GM13976 (cell line): ENCODE results near the gene STX11.
"Not testable (repeated sequence)": the region's sequence is repeated elsewhere in the genome, so short reads cannot be mapped to it uniquely, and the experiment has no call there.

Source experiments
- DNase-seq: peaks from one replicate; pipeline ENCODE4 v3.0.0; 2012; ENCODE audit warnings: low spot score
- CTCF ChIP-seq: IDR thresholded peaks from 2 replicates; pipeline ENCODE4 v1.5.1; 2012; ENCODE audit warnings: borderline replicate concordance, mild to moderate bottlenecking; ENCODE audit not compliant: insufficient read depth; ENCODE audit errors: extremely low read depth, missing control alignments, control extremely low read depth
- in situ Hi-C: fragments of 300-500 bp; cut with MboI; formaldehyde crosslinking; loops from one replicate; pipeline ENCODE4 v1.12.0; 2022; ENCODE audit warnings: low sequenced_read_pairs, mixed read lengths, inconsistent platforms; ENCODE audit not compliant: unreplicated experiment

Gene STX11

DNA sequence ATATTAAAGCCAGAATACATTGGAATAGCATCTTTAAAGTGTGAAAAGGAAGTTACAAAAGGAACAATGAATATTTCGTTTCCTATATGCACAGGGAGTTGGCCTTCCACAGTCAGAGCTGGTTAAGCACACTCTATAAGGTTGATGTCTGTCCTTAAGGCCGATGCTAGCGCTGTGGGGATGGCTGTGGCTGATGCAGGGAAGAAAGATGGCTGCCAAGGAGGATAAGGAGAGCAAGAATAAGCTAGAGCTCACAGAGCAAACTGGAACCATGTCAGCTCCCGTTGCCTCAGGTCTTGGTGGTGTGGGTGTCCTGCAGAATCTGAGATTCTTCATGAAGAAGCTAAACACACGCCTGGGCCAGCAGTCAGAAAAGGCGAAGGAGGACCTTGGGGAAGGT lies 20.8 kb upstream of the STX11 start:
- DNase-seq: no peak
- in situ Hi-C loops: no loop called here

GRCh38 chr6:144131248-144131709 lies 19.0 kb upstream of the STX11 start:
- no peak for DNase-seq
- TF ChIP-seq CTCF: no peak
- in situ Hi-C loops: no loop called here

More for the DNA sequence above, 20.8 kb upstream of the STX11 start:
- no peak for TF ChIP-seq CTCF

DNA sequence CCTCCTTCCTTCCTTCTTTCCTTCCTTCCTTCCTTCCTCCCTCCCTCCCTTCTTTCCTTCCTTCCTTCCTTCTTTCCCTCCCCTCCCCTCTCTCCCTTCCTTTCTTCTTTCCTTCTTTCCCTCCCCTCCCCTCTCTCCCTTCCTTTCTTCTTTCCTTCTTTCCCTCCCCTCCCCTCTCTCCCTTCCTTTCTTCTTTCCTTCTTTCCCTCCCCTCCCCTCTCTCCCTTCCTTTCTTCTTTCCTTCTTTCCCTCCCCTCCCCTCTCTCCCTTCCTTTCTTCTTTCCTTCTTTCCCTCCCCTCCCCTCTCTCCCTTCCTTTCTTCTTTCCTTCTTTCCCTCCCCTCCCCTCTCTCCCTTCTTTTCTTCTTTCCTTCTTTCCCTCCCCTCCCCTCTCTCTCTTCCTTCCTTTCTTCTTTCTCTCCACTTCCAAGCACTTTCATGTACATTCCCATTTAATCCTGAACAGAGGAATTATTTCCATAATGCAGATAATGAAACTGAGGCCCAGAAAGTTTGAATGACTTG lies 18.1 kb upstream of the STX11 start:
- DNase-seq, in situ Hi-C loops: not testable (repeated sequence)

DNA sequence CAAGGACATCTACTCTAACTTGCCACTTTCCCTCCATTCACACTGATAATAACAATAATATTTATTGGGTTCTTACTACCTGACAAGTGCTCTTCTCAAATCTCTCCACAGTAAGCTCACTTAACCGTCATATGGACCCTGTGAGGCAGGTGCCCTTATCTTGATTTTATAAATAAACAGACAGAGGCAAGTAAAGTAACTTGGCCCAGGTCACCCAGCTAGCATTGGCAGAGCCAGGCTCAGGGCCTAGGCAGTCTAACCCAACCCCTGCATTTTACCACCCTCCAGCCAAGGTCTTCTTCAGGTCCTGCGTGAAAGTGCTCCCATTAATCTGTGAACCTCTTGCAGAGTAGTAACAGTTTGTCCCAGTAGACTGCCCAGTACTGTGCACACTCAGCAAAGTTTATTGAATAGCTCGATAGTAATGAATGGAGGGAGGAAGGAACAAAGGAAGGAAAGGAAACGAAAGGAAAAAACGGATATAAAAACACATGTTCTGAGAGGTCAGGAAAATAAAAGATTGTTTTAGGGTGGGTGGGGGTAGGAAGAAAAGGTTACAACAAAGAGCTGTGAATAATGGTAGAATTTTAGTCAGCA lies 17.0 kb upstream of the STX11 start:
- in situ Hi-C loops: no loop called here
- TF ChIP-seq CTCF: no peak
- DNase-seq: no peak

GRCh38 chr6:144134176-144134575 lies 16.1 kb upstream of the STX11 start:
- no peak for DNase-seq
- no peak for TF ChIP-seq CTCF
- in situ Hi-C loops: no loop called here

DNA sequence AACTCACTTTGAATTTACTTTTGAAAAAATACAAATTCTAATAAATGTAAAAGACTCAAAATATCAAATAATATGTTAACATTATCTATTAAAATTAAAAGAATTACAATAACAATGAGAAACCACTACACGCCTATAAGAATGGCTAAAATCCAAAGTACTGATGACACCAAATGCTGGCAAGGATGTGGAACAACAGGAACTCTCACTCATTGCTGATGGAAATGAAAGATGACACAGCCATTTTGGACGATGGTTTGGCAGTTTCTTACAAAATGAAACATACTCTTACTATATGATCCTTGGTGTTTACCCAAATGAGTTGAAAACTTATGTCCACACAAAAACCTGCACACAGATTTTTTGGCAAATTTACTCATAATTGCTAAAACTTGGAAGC lies 15.6 kb upstream of the STX11 start:
- DNase-seq: no peak
- TF ChIP-seq CTCF: no peak
- in situ Hi-C loops: no loop called here

DNA sequence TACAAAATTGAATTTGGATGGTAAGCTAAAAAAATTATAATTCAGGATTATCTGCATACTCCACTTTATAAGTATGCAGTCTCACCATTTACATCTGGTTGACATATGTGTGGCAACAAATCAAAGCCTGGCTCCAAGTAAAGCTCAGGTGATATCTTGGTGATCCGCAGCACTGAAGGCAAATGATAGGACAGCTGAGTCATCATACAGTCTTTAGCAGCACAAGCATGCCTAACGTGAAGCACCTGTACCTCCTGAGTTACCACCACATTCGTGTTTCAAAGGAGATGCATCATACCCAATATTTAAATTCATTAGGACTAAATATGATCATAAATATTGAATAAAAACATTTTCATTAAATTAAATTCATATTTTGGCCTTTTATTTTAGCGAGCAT lies 11.8 kb upstream of the STX11 start:
- in situ Hi-C loops: no loop called here
- DNase-seq: no peak
- no peak for TF ChIP-seq CTCF
